Esophagus squamous epithelium (tissue), 4 donors: ENCODE data around the gene PIEZO1.

ENCODE experiments used
- POLR2A ChIP-seq, 4 donors: fragments of 450-650 bp; IDR thresholded peaks; one replicate each; pipeline ENCODE4 v1.6.1; 2017; ENCODE audit warnings: antibody characterized with exemption in 4 of 4, mild to moderate bottlenecking in 4 of 4, moderate library complexity in 3 of 4
- TF ChIP-seq, protein P1 (sequence below), 6 experiments: fragments of 450-650 bp in 4 of 6; fragments of 200-600 bp in 2 of 6; sonication (generic) in 2 of 6; IDR thresholded peaks; one replicate each; pipeline ENCODE4 v1.5.1; 2016 to 2019; ENCODE audit warnings: antibody characterized with exemption in 6 of 6, mild to moderate bottlenecking in 4 of 6, moderate library complexity in 4 of 6

DNA sequence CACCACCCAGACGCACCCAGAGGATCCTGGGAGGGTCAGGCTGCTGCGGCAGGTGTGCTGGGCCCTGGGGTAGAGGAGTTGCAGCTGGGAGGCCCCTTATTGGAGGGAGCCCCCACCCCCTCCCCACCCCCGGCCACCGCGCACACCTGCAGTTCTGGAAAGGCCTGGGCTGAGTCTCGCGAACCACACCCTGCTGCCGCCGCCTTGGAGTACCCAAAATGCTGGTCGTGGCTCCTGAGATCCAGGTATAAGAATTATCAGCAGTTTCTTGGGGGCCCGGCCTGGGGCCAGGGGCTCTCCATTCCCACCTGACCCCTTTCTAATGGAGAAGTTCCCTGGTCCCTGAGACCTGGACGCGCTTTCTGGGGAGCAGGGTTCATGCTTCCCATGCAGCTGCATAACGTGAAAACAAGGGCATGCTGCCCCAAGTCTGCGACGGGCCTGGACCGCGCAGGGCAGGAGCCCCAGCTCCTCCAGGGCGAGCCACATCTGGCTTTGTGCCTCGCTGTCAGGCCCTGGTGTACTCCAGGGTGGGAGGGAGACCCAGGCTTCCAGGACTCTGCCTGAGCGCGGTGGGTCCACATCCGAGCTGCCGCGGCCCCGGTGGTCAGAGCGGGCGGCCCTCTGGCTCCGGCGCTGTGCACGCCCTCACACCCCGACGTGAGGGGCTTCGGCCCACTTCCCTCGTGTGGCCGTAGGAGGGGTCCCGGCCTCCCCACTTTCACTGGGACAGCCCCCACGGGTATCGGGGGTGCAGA lies 91.4 kb downstream of the PIEZO1 start:
- TF ChIP-seq, protein P1, sequence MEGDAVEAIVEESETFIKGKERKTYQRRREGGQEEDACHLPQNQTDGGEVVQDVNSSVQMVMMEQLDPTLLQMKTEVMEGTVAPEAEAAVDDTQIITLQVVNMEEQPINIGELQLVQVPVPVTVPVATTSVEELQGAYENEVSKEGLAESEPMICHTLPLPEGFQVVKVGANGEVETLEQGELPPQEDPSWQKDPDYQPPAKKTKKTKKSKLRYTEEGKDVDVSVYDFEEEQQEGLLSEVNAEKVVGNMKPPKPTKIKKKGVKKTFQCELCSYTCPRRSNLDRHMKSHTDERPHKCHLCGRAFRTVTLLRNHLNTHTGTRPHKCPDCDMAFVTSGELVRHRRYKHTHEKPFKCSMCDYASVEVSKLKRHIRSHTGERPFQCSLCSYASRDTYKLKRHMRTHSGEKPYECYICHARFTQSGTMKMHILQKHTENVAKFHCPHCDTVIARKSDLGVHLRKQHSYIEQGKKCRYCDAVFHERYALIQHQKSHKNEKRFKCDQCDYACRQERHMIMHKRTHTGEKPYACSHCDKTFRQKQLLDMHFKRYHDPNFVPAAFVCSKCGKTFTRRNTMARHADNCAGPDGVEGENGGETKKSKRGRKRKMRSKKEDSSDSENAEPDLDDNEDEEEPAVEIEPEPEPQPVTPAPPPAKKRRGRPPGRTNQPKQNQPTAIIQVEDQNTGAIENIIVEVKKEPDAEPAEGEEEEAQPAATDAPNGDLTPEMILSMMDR (IDR thresholded peaks at IDR 0.05) = no peak
- TF ChIP-seq POLR2A (IDR thresholded peaks at IDR 0.05) = no peak
